Breast epithelium (tissue), 4 donors: ENCODE measurements around the gene SIGLEC9. TPM values are rescaled to one million over a fixed set of nuclear protein-coding genes. Genes with fewer than 3 reads are reported as not detected.

Experiments
- DNase-seq, 2 donors: peaks; one replicate each; pipeline ENCODE4 v3.0.0-alpha.2; 2019; ENCODE audit warnings: low spot score in 2 of 2
- H3K27ac ChIP-seq, 2 donors: fragments of 200-600 bp; sonication (generic) in 1 of 2; one replicate each; pipeline ENCODE4 v1.5.1; 2016 to 2019; ENCODE audit warnings: mild to moderate bottlenecking in 1 of 2
- H3K27me3 ChIP-seq, 2 donors: fragments of 200-600 bp; sonication (generic) in 1 of 2; one replicate each; pipeline versions ENCODE4 v1.5.1 to v1.6.0; 2017 to 2019; ENCODE audit warnings: control low read depth in 1 of 2, mild to moderate bottlenecking in 1 of 2
- H3K36me3 ChIP-seq: fragments of 200-600 bp; one replicate; pipeline ENCODE4 v1.5.1; 2019
- H3K4me1 ChIP-seq, 2 donors: fragments of 200-600 bp; sonication (generic); one replicate each; pipeline ENCODE4 v1.5.1; 2016 to 2019; ENCODE audit warnings: control low read depth in 1 of 2
- H3K4me3 ChIP-seq, 3 donors: fragments of 200-600 bp; sonication (generic); 1 replicate in 2 of 3; 2 replicates in 1 of 3; pipeline ENCODE4 v1.5.1; 2016 to 2019; ENCODE audit warnings: mild to moderate bottlenecking in 3 of 3, moderate library complexity in 2 of 3
- H3K9me3 ChIP-seq, 2 donors: fragments of 200-600 bp; sonication (generic) in 1 of 2; one replicate each; pipeline ENCODE4 v1.5.1; 2016 to 2019; ENCODE audit warnings: control low read depth in 1 of 2
- CTCF ChIP-seq, 3 donors: fragments of 450-650 bp; IDR thresholded peaks; one replicate each; pipeline ENCODE4 v1.5.1; 2016 to 2017; ENCODE audit warnings: antibody characterized with exemption in 3 of 3, mild to moderate bottlenecking in 3 of 3, moderate library complexity in 3 of 3
- POLR2A ChIP-seq: fragments of 450-650 bp; IDR thresholded peaks from one replicate; pipeline ENCODE4 v1.6.1; 2016; ENCODE audit warnings: antibody characterized with exemption, mild to moderate bottlenecking, moderate library complexity
- POLR2AphosphoS5 ChIP-seq, 3 donors: sonication (generic); formaldehyde crosslinking; IDR thresholded peaks; one replicate each; pipeline ENCODE4 v1.6.1; 2017; ENCODE audit warnings: antibody characterized with exemption in 3 of 3
- intact Hi-C: fragments of 100-400 bp; cut with DNase I; formaldehyde crosslinking; loops from one replicate; pipeline ENCODE4 v1.15.1; 2023; ENCODE audit warnings: low total_unique reads
- total RNA-seq, 3 donors: library from RNA; depleted of rRNA; stranded (reverse); fragments of >200 nt; gene quantifications; one replicate each; pipeline ENCODE4 v1.1.0, GENCODE V29; 2016

Gene SIGLEC9
- total RNA-seq, 3 donors from 2014 or later: 3.4 to 7.0 (median 4.3) TPM

DNA sequence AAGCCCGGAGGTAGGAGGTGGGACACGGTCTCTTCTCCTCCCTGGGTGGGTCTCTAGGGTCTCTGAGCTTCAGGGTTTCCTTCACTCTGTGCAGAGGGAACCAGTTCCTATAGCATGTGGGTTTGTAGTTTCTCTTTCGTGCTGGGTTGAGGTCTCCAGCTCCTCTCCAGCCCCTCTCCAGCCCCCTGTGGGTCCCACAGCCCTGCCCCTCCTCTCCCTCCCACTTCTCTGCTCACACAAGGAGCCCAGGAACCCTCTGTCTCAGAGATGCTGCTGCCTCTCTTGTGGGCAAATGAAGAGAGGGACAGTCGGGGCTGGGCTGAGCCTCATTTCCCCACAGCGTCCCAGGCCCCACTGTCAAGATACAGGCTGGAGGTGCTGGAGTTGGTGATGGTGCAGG is 18.8 kb downstream of the SIGLEC9 start:
- Histone ChIP-seq H3K4me1 (no peaks in the 10 kb centered on the region), H3K27me3 (peaks cover 0 to 23% of the 10 kb centered on the region in 2 donors), H3K9me3 (no peaks in the 10 kb centered on the region), H3K27ac (no peak overlapping the region), H3K4me3 (no peak overlapping the region), H3K36me3 (no peaks in the 10 kb centered on the region)
- TF ChIP-seq POLR2A (no peak), CTCF (IDR thresholded peaks at IDR 0.05) (no peak), POLR2AphosphoS5 (IDR thresholded peaks at IDR 0.05) (no peak)
- DNase-seq: no peak
- intact Hi-C loops: no loop called here

- TF ChIP-seq POLR2A (no peak), POLR2AphosphoS5 (IDR thresholded peaks at IDR 0.05) (no peak), CTCF (IDR thresholded peaks at IDR 0.05) (no peak)
- no peak overlapping the region for H3K4me3 ChIP-seq
Measured at GRCh38 chr19:51144482-51145045, 19.9 kb downstream of the SIGLEC9 start.

GRCh38 chr19:51145916-51146493 is 21.3 kb downstream of the SIGLEC9 start:
- Histone ChIP-seq H3K9me3 (no peaks in the 10 kb centered on the region), H3K36me3 (no peaks in the 10 kb centered on the region), H3K4me3 (no peak overlapping the region), H3K27ac (no peak overlapping the region), H3K27me3 (peaks cover 0 to 11% of the 10 kb centered on the region in 2 donors), H3K4me1 (no peaks in the 10 kb centered on the region)
- intact Hi-C loops: no loop called here
- no peak for DNase-seq
- TF ChIP-seq POLR2A (no peak), POLR2AphosphoS5 (IDR thresholded peaks at IDR 0.05) (no peak), CTCF (IDR thresholded peaks at IDR 0.05) (no peak)

More at GRCh38 chr19:51144482-51145045, 19.9 kb downstream of the SIGLEC9 start:
- H3K27ac ChIP-seq: no peak overlapping the region
- no peaks in the 10 kb centered on the region for H3K36me3 ChIP-seq
- H3K4me1 ChIP-seq: no peaks in the 10 kb centered on the region
- DNase-seq: no peak
- peaks cover 0 to 19% of the 10 kb centered on the region in 2 donors for H3K27me3 ChIP-seq
- no peaks in the 10 kb centered on the region for H3K9me3 ChIP-seq
- intact Hi-C loops: no loop called here

GRCh38 chr19:51146751-51147150 is 22.0 kb downstream of the SIGLEC9 start:
- intact Hi-C loops: no loop called here
- Histone ChIP-seq H3K27me3 (peaks cover 0 to 6% of the 10 kb centered on the region in 2 donors), H3K27ac (no peak overlapping the region), H3K9me3 (no peaks in the 10 kb centered on the region), H3K4me3 (no peak overlapping the region), H3K4me1 (no peaks in the 10 kb centered on the region), H3K36me3 (no peaks in the 10 kb centered on the region)
- DNase-seq: no peak
- no peak for TF ChIP-seq CTCF (IDR thresholded peaks at IDR 0.05)
- TF ChIP-seq POLR2AphosphoS5 (IDR thresholded peaks at IDR 0.05): no peak
- no peak for TF ChIP-seq POLR2A

GRCh38 chr19:51147663-51148062 is 23.0 kb downstream of the SIGLEC9 start:
- intact Hi-C loops: no loop called here

More at GRCh38 chr19:51147663-51148062, 23.0 kb downstream of the SIGLEC9 start:
- TF ChIP-seq CTCF (IDR thresholded peaks at IDR 0.05) (no peak), POLR2AphosphoS5 (IDR thresholded peaks at IDR 0.05) (no peak), POLR2A (no peak)
- Histone ChIP-seq H3K9me3 (no peaks in the 10 kb centered on the region), H3K27ac (peak overlapping the region in 1 of 2 donors; percentile 38), H3K36me3 (no peaks in the 10 kb centered on the region), H3K4me3 (no peak overlapping the region), H3K27me3 (peaks cover 0 to 2% of the 10 kb centered on the region in 2 donors), H3K4me1 (no peaks in the 10 kb centered on the region)
- DNase-seq: no peak
